Activated T-helper 2 cell treated with anti-CD3 and anti-CD28 coated beads, Interferon-gamma antibody, Interleukin-2, Interleukin-4, amounts not matched to agents 10 μg/mL and 5 μg/mL and 100 μg/mL, durations not matched to agents 14 hours and 24 hours and 36 hours (primary cell): ENCODE data around the gene SELENOO. TPM values are rescaled to one million over a fixed set of nuclear protein-coding genes. Genes with fewer than 3 reads are reported as not detected.
A peak's percentile ranks its signal among the peaks of the same experiment; 100 is the strongest.

ENCODE experiments used
- DNase-seq: peaks from one replicate; pipeline ENCODE4 v3.0.0; 2021; ENCODE audit warnings: low spot score
- H3K27ac Mint-ChIP-seq: one replicate; pipeline ENCODE4 v1.8.0; 2021; ENCODE audit warnings: mixed read lengths
- H3K27me3 Mint-ChIP-seq: one replicate; pipeline ENCODE4 v1.8.0; 2021; ENCODE audit warnings: low read depth, mixed read lengths
- H3K36me3 Mint-ChIP-seq: one replicate; pipeline ENCODE4 v1.8.0; 2021; ENCODE audit warnings: low read depth, mixed read lengths
- H3K4me1 Mint-ChIP-seq: one replicate; pipeline ENCODE4 v1.8.0; 2021; ENCODE audit warnings: low read depth, mixed read lengths
- H3K4me3 Mint-ChIP-seq: one replicate; pipeline ENCODE4 v1.8.0; 2021; ENCODE audit warnings: low read depth, mild to moderate bottlenecking, moderate library complexity, mixed read lengths
- H3K9me3 Mint-ChIP-seq: one replicate; pipeline ENCODE4 v1.8.0; 2021; ENCODE audit warnings: mixed read lengths
- intact Hi-C: fragments of 100-400 bp; cut with micrococcal nuclease; formaldehyde crosslinking; loops from one replicate; pipeline ENCODE4 v1.15.1; 2023
- total RNA-seq: library from RNA; stranded (reverse); gene quantifications from 2 replicates; pipeline ENCODE4 v1.2.3, GENCODE V29; 2022

The SELENOO gene
- total RNA-seq, 1 donor from 2014 or later = 26.3 TPM

DNA sequence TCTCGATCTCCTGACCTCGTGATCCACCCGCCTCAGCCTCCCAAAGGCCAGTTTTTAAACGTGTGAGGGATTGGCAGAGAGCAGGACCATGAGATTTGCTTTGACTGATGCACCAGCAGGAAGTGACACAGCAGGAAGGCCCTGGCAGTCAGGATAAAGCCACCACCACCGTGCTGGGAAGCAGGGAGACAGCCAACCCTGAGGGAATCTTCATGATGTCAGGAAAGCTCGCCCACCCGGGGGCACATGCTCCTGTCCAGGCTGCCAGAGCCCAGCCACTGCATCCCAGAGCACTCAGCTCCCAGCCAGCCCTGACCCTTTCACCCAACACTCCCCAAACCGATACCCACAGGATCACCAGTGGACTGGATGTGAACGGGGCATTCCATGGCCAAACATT is 37.9 kb downstream of the SELENOO start:
- intact Hi-C loops = no loop called here
- Mint-ChIP-seq H3K27ac (no peak overlapping the region), H3K4me1 (peaks cover 8% of the 10 kb centered on the region)

GRCh38 chr22:50242406-50242949 is 41.7 kb downstream of the SELENOO start:
- Mint-ChIP-seq H3K27ac (no peak overlapping the region), H3K4me3 (peak overlapping the region; percentile 100), H3K9me3 (no peaks in the 10 kb centered on the region), H3K36me3 (peaks cover 41% of the 10 kb centered on the region), H3K27me3 (no peaks in the 10 kb centered on the region), H3K4me1 (peaks cover 11% of the 10 kb centered on the region)
- no peak for DNase-seq
- intact Hi-C loops = loop anchor here (5.0 to 10.0 kb wide), 2 partner anchors 85 to 282 kb away; partner anchors contain the start of genes DENND6B and SCO2

More for the DNA sequence above, 37.9 kb downstream of the SELENOO start:
- Mint-ChIP-seq H3K4me3 (no peak overlapping the region), H3K36me3 (peaks cover 41% of the 10 kb centered on the region), H3K27me3 (no peaks in the 10 kb centered on the region), H3K9me3 (no peaks in the 10 kb centered on the region)
- no peak for DNase-seq

- Mint-ChIP-seq H3K4me3 (peak overlapping the region; percentile 100), H3K36me3 (peaks cover 39% of the 10 kb centered on the region), H3K27me3 (no peaks in the 10 kb centered on the region), H3K4me1 (peaks cover 12% of the 10 kb centered on the region), H3K27ac (peak overlapping the region; percentile 100), H3K9me3 (no peaks in the 10 kb centered on the region)
- intact Hi-C loops = loop anchor here (2.0 to 10.0 kb wide), 3 partner anchors 83 to 377 kb away; partner anchors contain the start of genes DENND6B and SCO2
- DNase-seq = no peak
Measured at GRCh38 chr22:50243685-50244419, 43.0 kb downstream of the SELENOO start.

DNA sequence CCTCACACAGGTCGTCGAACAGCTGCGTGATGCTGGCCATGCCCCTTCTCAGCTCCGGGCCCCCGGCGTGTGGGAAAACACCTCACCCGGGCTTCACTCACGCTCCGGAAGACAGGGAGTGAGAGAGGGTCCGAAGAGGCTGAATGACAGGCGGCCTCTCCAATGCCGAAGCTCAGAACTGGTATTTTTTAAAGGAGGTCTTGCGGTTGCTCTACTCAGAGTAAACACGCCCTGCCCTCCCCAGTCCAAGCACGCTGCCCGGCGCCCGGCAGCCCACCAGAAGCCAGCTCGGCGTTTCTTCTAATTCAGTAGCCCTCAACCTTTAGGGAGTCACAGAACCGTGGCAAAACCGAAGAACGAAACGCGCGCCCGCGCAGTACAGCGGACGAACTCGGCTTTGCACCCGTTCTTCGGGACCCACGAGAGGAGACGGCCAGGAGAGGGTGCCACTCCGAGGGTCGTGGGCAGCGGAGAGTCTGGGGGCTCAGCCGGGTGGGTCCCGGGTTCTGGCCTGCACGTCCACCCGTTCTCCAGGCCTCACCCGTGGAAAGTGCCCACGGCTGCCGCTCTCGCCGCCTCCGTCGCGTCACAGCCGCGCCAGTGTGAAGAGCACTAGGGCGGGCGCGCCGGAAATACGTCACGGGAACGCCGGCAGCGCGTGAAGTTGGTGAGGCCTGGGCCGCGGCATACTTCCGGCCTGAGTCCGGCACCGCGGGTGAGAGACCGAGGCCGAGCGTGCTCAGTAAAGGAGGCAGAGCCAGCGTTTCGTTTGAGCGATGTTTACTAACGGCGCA is 43.8 kb downstream of the SELENOO start, which contains the start of gene TUBGCP6:
Gene TUBGCP6 (minus strand): TSS at position 604 of the 794 bp plus-strand sequence. CDS start 564 bp downstream, at position 40.
- Mint-ChIP-seq H3K36me3 (peaks cover 38% of the 10 kb centered on the region), H3K9me3 (no peaks in the 10 kb centered on the region), H3K4me3 (peak within 1 kb of the TSS; percentile 100), H3K4me1 (peaks cover 12% of the 10 kb centered on the region), H3K27me3 (no peaks in the 10 kb centered on the region), H3K27ac (peak within 1 kb of the TSS; percentile 100)
- intact Hi-C loops = loop anchor here (1.0 to 10.0 kb wide), 4 partner anchors 83 to 376 kb away; partner anchors contain the start of genes DENND6B, PPP6R2 and SCO2
- DNase-seq = peak; percentile 92

DNA sequence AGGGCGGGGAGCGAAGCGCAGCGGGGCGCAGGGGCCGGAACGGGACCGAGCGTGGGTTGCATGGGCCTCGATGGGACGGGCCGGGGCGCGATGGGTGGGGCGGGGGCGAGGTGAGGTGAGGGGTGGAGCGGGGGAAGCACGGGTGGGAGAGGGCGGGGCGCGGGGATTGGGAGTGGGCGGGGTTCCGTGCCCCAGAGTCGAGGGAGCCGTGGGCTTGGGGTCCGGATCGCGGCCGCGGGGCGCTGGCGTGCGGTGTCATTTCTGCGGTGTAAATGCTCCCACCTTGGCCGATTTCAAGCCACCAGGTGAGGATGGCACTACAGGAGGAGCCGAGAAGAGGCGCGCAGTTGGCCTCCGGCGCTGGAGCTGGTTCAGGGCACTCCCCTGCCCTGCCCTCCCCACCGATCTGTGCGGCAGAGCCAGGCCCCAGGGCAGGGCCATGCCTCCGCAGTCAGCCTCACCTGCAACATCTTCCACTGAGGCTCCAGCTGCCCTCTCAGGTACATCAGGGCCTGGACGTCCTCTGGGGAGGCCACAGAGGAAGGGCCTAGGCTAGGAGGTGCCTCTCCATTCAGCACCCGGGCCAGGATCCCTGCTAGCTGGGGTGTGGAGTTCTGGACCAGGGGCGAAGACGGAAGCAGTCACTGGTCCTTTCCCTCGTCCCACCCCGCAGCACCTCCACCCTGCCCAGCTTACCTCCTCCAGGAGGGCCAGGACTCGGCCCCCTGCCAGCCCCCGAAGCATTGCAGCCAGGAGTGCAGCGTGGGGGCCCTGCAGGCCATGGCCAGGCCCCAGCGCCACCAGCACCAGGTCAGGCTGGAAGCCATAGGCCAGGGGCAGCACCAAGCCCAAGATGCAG is 44.6 kb downstream of the SELENOO start:
- no peak for DNase-seq
- intact Hi-C loops = loop anchor here (1.0 to 10.0 kb wide), 3 partner anchors 98 to 375 kb away; partner anchors contain the start of genes PPP6R2 and SCO2
- Mint-ChIP-seq H3K4me1 (peaks cover 18% of the 10 kb centered on the region), H3K4me3 (peak overlapping the region; percentile 100), H3K27me3 (no peaks in the 10 kb centered on the region), H3K36me3 (peaks cover 32% of the 10 kb centered on the region), H3K9me3 (no peaks in the 10 kb centered on the region), H3K27ac (peak overlapping the region; percentile 100)

DNA sequence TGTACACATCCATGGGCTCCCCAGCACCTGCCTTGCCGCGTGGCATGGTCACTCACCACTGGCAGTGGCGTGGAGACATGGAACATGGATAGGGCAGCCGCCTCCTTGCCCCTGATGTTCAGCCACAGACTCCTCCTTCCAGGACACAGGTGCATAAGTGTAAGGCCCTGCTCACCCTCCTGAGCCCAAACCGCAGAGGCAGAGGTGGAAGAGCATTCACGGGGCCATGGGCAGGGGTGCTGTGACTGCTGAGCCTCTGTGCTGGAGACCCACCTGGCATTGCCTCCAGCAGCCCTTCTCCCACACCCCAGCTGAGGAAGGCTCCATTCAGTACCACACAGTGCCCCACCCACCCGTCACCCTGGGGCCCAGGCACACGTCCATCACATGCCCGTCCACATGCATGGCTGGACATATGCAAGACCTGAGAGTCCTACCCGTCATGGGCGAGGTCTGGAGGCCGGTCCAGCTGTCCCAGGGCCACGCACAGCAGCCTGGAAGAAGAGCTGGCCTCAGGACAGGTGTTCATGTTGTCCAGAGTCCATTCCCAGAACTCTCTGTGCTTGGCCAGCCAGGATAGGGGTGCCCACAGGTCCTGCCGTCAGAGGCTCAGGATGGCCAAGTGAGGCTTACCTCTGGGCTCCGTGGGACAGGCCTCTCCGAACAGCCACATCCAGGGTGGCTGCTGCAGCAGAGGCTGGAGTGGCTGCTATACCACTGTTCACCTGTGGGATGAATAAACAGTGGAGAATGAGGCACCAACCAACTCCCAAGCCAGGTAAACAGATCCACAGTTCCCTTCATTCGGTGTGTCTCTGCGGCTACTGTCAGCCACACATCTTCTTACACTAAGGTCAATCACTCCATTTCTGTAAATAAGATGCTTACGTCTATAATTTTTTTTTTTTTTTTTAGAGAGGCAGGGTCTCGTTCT is 45.7 kb downstream of the SELENOO start:
- Mint-ChIP-seq H3K27ac (no peak overlapping the region), H3K9me3 (no peaks in the 10 kb centered on the region), H3K36me3 (peaks cover 29% of the 10 kb centered on the region), H3K27me3 (no peaks in the 10 kb centered on the region), H3K4me1 (peaks cover 15% of the 10 kb centered on the region), H3K4me3 (peak overlapping the region; percentile 71)
- no peak for DNase-seq
- intact Hi-C loops = loop anchor here (10.0 kb wide), 1 partner anchor 278 kb away; the partner anchor contains the start of gene SCO2

DNA sequence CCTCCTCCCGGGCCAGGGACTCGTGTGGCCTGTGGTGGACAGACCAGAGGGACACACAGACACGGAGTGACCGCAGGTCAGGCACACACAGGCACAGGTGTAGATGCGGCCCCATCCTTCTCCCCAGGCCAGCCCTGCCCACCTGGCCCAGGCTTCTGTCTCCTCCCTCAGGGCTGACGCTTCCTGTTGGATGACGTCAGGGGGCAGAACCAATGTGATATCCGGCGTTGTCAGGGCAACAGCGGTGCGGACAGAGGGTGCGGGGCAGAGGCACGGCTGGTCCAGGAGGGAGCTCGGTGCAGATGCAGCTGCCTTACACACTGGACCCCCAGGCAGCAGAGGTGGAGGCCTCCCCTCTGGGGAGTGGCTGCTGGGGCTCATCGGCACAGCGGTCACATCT is 46.9 kb downstream of the SELENOO start:
- H3K27me3 Mint-ChIP-seq = no peaks in the 10 kb centered on the region
- intact Hi-C loops = loop anchor here (10.0 kb wide), 1 partner anchor 277 kb away; the partner anchor contains the start of gene SCO2
- DNase-seq = peak; percentile 46
- H3K27ac Mint-ChIP-seq = peak overlapping the region; percentile 77
- peaks cover 10% of the 10 kb centered on the region for H3K4me1 Mint-ChIP-seq
- H3K9me3 Mint-ChIP-seq = no peaks in the 10 kb centered on the region
- H3K4me3 Mint-ChIP-seq = peak overlapping the region; percentile 17
- peaks cover 26% of the 10 kb centered on the region for H3K36me3 Mint-ChIP-seq

- no peak overlapping the region for H3K27ac Mint-ChIP-seq
- no peaks in the 10 kb centered on the region for H3K9me3 Mint-ChIP-seq
- H3K4me3 Mint-ChIP-seq = peak overlapping the region; percentile 26
- intact Hi-C loops = loop anchor here (10.0 kb wide), 1 partner anchor 276 kb away; the partner anchor contains the start of gene SCO2
- DNase-seq = no peak
- H3K27me3 Mint-ChIP-seq = no peaks in the 10 kb centered on the region
- H3K4me1 Mint-ChIP-seq = peaks cover 10% of the 10 kb centered on the region
- H3K36me3 Mint-ChIP-seq = peaks cover 26% of the 10 kb centered on the region
Measured at GRCh38 chr22:50248196-50249081, 47.6 kb downstream of the SELENOO start.

DNA sequence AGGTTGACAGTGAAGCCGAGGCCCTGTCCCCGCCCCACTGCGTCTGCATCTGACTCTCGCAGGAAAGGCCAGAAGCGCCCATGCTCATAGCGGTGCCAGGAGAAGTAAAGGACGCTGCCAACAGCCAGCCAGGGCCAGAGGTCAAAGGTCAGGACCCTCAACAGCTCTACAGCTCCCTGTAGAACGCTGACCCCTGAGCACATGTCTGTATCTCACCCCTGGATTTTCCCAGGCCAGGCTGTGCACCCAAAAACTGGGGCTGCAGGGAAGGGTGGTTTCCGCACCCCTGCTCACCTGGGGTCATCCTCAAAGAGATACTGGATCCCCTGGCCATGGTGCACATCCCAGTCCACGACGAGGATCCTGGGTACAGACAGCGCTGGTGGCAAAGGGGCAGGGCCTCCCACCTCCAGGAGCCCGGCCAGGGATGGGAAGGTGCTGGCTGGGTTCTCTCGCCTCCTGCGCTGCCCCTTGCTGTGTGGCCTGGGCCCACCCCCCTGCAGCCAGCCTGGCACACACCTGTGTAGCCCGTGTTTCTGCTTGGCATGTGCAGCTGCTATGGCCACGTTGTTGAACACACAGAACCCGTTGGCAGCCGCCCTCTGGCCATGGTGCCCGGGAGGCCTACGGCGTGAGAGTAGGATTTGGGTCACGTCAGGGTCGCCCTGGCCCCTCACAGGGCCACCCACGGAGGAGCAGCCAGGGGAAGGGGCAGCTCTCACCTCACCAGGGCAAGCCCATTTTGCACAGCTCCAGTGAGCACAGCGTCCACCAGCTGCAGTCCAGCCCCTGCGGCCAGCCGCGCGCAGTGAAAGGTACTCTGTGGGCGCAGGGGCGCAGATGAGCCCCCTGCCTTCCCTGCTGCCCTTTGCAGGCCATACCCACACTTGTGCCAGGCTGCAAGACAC is 48.8 kb downstream of the SELENOO start:
- H3K36me3 Mint-ChIP-seq = peaks cover 17% of the 10 kb centered on the region
- no peak overlapping the region for H3K27ac Mint-ChIP-seq
- no peaks in the 10 kb centered on the region for H3K9me3 Mint-ChIP-seq
- no peak for DNase-seq
- H3K27me3 Mint-ChIP-seq = no peaks in the 10 kb centered on the region
- intact Hi-C loops = loop anchor here (10.0 kb wide), 1 partner anchor 275 kb away; the partner anchor contains the start of gene SCO2
- H3K4me1 Mint-ChIP-seq = peaks cover 10% of the 10 kb centered on the region
- peak overlapping the region; percentile 84 for H3K4me3 Mint-ChIP-seq

DNA sequence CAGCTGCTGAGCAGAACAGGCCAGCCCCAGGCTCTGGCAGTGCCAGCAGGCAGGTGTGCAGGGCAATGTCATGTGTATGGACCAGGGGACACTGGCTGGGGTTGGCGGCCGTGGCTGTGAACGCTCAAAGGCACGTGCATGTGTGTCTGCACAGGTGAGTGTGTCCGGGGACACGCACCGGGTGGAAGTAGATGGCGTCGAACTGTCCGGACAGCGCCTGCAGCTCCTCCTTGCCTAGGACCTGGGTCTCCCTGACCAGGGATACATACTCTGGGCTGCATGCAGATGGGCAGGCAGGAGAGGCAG is 49.4 kb downstream of the SELENOO start:
- Mint-ChIP-seq H3K27ac (no peak overlapping the region), H3K4me3 (peak overlapping the region; percentile 84), H3K4me1 (peaks cover 10% of the 10 kb centered on the region)

More for the DNA sequence above, 49.4 kb downstream of the SELENOO start:
- Mint-ChIP-seq H3K27me3 (no peaks in the 10 kb centered on the region), H3K36me3 (peaks cover 13% of the 10 kb centered on the region), H3K9me3 (no peaks in the 10 kb centered on the region)
- DNase-seq = no peak
- intact Hi-C loops = no loop called here
